IMR-90 (cell line): ENCODE results near the gene RELN.

Source experiments
- BHLHE40 ChIP-seq: fragments of 150-350 bp; IDR thresholded peaks from 2 replicates; pipeline ENCODE4 v1.6.1; 2016; ENCODE audit warnings: mild to moderate bottlenecking, low read depth, low read length
- CEBPB ChIP-seq: IDR thresholded peaks from 2 replicates; pipeline ENCODE4 v1.6.1; 2012; ENCODE audit warnings: low read depth, low read length, improper control_type of control experiment
- CHD1 ChIP-seq: IDR thresholded peaks from 2 replicates; pipeline ENCODE4 v1.6.1; 2012; ENCODE audit warnings: low read depth, low read length, improper control_type of control experiment
- FOS ChIP-seq: fragments of 150-350 bp; IDR thresholded peaks from 2 replicates; pipeline ENCODE4 v1.6.1; 2016; ENCODE audit warnings: low read depth, low read length
- MAZ ChIP-seq: IDR thresholded peaks from 2 replicates; pipeline ENCODE4 v1.6.1; 2012; ENCODE audit warnings: low read depth, mild to moderate bottlenecking, low read length, improper control_type of control experiment, moderate library complexity, borderline replicate concordance
- MXI1 ChIP-seq: IDR thresholded peaks from 2 replicates; pipeline ENCODE4 v1.6.1; 2012; ENCODE audit warnings: low read depth, mild to moderate bottlenecking, low read length, moderate library complexity, borderline replicate concordance
- NFE2L2 ChIP-seq: fragments of 150-350 bp; IDR thresholded peaks from 2 replicates; pipeline ENCODE4 v1.6.1; 2016; ENCODE audit warnings: low read depth, mild to moderate bottlenecking, low read length
- POLR2A ChIP-seq: IDR thresholded peaks from 2 replicates; pipeline ENCODE4 v1.6.1; 2012; ENCODE audit warnings: mild to moderate bottlenecking, low read depth, low read length
- RAD21 ChIP-seq: IDR thresholded peaks from 2 replicates; pipeline ENCODE4 v1.6.1; 2012; ENCODE audit warnings: low read length, improper control_type of control experiment
- RCOR1 ChIP-seq: IDR thresholded peaks from 2 replicates; pipeline ENCODE4 v1.6.1; 2012; ENCODE audit warnings: mild to moderate bottlenecking, low read length, improper control_type of control experiment; ENCODE audit not compliant: insufficient replicate concordance
- RFX5 ChIP-seq: IDR thresholded peaks from 2 replicates; pipeline ENCODE4 v1.8.0; 2012; ENCODE audit warnings: low read depth, mild to moderate bottlenecking, low read length, moderate library complexity
- SMC3 ChIP-seq: fragments of 150-350 bp; IDR thresholded peaks from 2 replicates; pipeline ENCODE4 v1.6.1; 2016; ENCODE audit warnings: low read depth, mild to moderate bottlenecking, antibody characterized with exemption, low read length, moderate library complexity
- TF ChIP-seq, protein P1 (sequence below): conservative IDR thresholded peaks from 2 replicates; pipeline ENCODE4 v1.5.1; 2012; ENCODE audit warnings: mild to moderate bottlenecking, low read depth, low read length, improper control_type of control experiment
- TF ChIP-seq, protein P2 (sequence below): fragments of 150-350 bp; IDR thresholded peaks from 2 replicates; pipeline ENCODE4 v1.6.1; 2016; ENCODE audit warnings: low read depth, mild to moderate bottlenecking, low read length, moderate library complexity, borderline replicate concordance

DNA sequence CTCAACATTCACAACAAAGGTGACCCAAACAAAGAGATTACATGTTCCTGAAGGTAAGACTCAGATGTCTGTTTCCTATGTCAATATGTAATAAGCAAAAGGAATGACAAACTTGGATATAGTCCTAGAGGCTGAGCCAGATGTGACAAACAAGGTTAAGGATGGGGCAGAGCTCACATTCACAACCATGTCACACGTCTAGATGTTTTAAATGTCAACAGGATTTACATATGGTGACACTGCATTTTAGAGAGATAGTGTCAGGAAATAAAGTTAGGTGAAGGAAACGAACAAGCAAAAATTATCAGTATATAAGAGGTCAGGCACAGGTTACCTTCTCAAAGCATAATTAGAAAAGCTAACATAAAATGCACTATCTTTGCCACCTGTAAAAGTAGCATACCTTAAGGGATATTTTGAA, 8.4 kb downstream of the RELN start:
- TF ChIP-seq MXI1 = no peak
- TF ChIP-seq RCOR1 = no peak
- TF ChIP-seq, protein P1, sequence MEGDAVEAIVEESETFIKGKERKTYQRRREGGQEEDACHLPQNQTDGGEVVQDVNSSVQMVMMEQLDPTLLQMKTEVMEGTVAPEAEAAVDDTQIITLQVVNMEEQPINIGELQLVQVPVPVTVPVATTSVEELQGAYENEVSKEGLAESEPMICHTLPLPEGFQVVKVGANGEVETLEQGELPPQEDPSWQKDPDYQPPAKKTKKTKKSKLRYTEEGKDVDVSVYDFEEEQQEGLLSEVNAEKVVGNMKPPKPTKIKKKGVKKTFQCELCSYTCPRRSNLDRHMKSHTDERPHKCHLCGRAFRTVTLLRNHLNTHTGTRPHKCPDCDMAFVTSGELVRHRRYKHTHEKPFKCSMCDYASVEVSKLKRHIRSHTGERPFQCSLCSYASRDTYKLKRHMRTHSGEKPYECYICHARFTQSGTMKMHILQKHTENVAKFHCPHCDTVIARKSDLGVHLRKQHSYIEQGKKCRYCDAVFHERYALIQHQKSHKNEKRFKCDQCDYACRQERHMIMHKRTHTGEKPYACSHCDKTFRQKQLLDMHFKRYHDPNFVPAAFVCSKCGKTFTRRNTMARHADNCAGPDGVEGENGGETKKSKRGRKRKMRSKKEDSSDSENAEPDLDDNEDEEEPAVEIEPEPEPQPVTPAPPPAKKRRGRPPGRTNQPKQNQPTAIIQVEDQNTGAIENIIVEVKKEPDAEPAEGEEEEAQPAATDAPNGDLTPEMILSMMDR = no peak
- TF ChIP-seq POLR2A = no peak
- TF ChIP-seq, protein P2, sequence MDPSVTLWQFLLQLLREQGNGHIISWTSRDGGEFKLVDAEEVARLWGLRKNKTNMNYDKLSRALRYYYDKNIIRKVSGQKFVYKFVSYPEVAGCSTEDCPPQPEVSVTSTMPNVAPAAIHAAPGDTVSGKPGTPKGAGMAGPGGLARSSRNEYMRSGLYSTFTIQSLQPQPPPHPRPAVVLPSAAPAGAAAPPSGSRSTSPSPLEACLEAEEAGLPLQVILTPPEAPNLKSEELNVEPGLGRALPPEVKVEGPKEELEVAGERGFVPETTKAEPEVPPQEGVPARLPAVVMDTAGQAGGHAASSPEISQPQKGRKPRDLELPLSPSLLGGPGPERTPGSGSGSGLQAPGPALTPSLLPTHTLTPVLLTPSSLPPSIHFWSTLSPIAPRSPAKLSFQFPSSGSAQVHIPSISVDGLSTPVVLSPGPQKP = no peak
- no peak for TF ChIP-seq BHLHE40
- TF ChIP-seq RFX5 = no peak
- no peak for TF ChIP-seq MAZ
- no peak for TF ChIP-seq NFE2L2
- TF ChIP-seq FOS = no peak
- no peak for TF ChIP-seq RAD21
- no peak for TF ChIP-seq CEBPB
- TF ChIP-seq CHD1 = no peak
- no peak for TF ChIP-seq SMC3
